Measurements from ENCODE around the gene CHIC2. TPM values are rescaled to one million over a fixed set of nuclear protein-coding genes. Genes with fewer than 3 reads are reported as not detected.

The CHIC2 gene
- total RNA-seq, 1 experiment from 2014 or later, result 53.5 TPM

- DNase-seq (ENCODE audit: low spot score), result no peak
Measured at GRCh38 chr4:54093324-54094240, 29.2 kb upstream of the CHIC2 start.

GRCh38 chr4:54092405-54093323, 28.3 kb upstream of the CHIC2 start:
- DNase-seq (ENCODE audit: low spot score), result no peak

- no peak for DNase-seq (ENCODE audit: low spot score)
Measured at GRCh38 chr4:54091637-54092404, 27.4 kb upstream of the CHIC2 start.

- DNase-seq (ENCODE audit: low spot score), result no peak
Measured at GRCh38 chr4:54090804-54091623, 26.6 kb upstream of the CHIC2 start.

GRCh38 chr4:54090404-54090803, 26.0 kb upstream of the CHIC2 start:
- DNase-seq (ENCODE audit: low spot score), result no peak

- no peak for DNase-seq (ENCODE audit: low spot score)
Measured at GRCh38 chr4:54089875-54090274, 25.5 kb upstream of the CHIC2 start.

GRCh38 chr4:54085284-54085683, 20.9 kb upstream of the CHIC2 start:
- peak; percentile 55 for DNase-seq (ENCODE audit: low spot score)

GRCh38 chr4:54082168-54082567, 17.8 kb upstream of the CHIC2 start:
- DNase-seq (ENCODE audit: low spot score), result peak; percentile 95

- peak; percentile 37 for DNase-seq (ENCODE audit: low spot score)
Measured at GRCh38 chr4:54077812-54078211, 13.4 kb upstream of the CHIC2 start.

- DNase-seq (ENCODE audit: low spot score), result peak; percentile 27
Measured at GRCh38 chr4:54076673-54077072, 12.3 kb upstream of the CHIC2 start.

- DNase-seq (ENCODE audit: low spot score), result no peak
Measured at GRCh38 chr4:54074381-54074780, 10.0 kb upstream of the CHIC2 start.

GRCh38 chr4:54073271-54073880, 9.0 kb upstream of the CHIC2 start:
- DNase-seq (ENCODE audit: low spot score), result no peak

GRCh38 chr4:54067166-54067565, 2.8 kb upstream of the CHIC2 start:
- DNase-seq (ENCODE audit: low spot score), result peak; percentile 88

GRCh38 chr4:54066718-54067129, 2.3 kb upstream of the CHIC2 start:
- DNase-seq (ENCODE audit: low spot score), result peak; percentile 55

GRCh38 chr4:54066088-54066415, 1.6 kb upstream of the CHIC2 start:
- DNase-seq (ENCODE audit: low spot score), result no peak

GRCh38 chr4:54065282-54066087, 1.1 kb upstream of the CHIC2 start:
- no peak for DNase-seq (ENCODE audit: low spot score)

GRCh38 chr4:54063737-54064316, 578 bp downstream of the CHIC2 start:
- DNase-seq (ENCODE audit: low spot score), result no peak

GRCh38 chr4:54063229-54063628, 1.2 kb downstream of the CHIC2 start:
- DNase-seq (ENCODE audit: low spot score), result no peak

- no peak for DNase-seq (ENCODE audit: low spot score)
Measured at GRCh38 chr4:54062392-54062791, 2.0 kb downstream of the CHIC2 start.

All from A172 (cell line).